HFFc6 (cell line): ENCODE measurements around the gene GAL3ST3. TPM values are rescaled to one million over a fixed set of nuclear protein-coding genes. Genes with fewer than 3 reads are reported as not detected.
A peak's percentile ranks its signal among the peaks of the same experiment; 100 is the strongest.

Source experiments
- DNase-seq: peaks from one replicate; pipeline ENCODE4 v3.0.0-alpha.2; 2018
- H3K27ac Mint-ChIP-seq: 2 replicates; pipeline ENCODE4 v1.8.0; 2020; ENCODE audit warnings: mild to moderate bottlenecking, mixed read lengths
- H3K27me3 Mint-ChIP-seq: 2 replicates; pipeline ENCODE4 v1.8.0; 2021; ENCODE audit warnings: mild to moderate bottlenecking, moderate library complexity, mixed read lengths; ENCODE audit not compliant: insufficient read depth
- H3K36me3 Mint-ChIP-seq: 2 replicates; pipeline ENCODE4 v1.8.0; 2021; ENCODE audit warnings: low read depth, mixed read lengths
- H3K4me1 Mint-ChIP-seq: 2 replicates; pipeline ENCODE4 v1.8.0; 2020; ENCODE audit warnings: low read depth, mixed read lengths
- H3K4me3 Mint-ChIP-seq: 2 replicates; pipeline ENCODE4 v1.8.0; 2020; ENCODE audit warnings: mild to moderate bottlenecking, moderate library complexity, mixed read lengths
- H3K9me3 Mint-ChIP-seq: 2 replicates; pipeline ENCODE4 v1.8.0; 2020; ENCODE audit warnings: mild to moderate bottlenecking, mixed read lengths
- total RNA-seq, 6 experiments: library from RNA; stranded (reverse); fragmentation: NEBNext Ultra II Directional; extraction: Animal tissue kit (Norgen Biotek cat#: 25700); gene quantifications; 2 replicates in 1 of 6; 3 replicates in 5 of 6; pipeline ENCODE4 v1.2.3, GENCODE V29; 2021
- TF ChIP-seq, protein P1 (sequence below): fragments of 200-600 bp; sonication (generic); IDR thresholded peaks from 2 replicates; pipeline ENCODE4 v1.5.0; 2021; ENCODE audit warnings: antibody characterized with exemption, mild to moderate bottlenecking

GAL3ST3 gene
- total RNA-seq, 6 experiments from 2014 or later: 0.14 TPM; not detected in 5

DNA sequence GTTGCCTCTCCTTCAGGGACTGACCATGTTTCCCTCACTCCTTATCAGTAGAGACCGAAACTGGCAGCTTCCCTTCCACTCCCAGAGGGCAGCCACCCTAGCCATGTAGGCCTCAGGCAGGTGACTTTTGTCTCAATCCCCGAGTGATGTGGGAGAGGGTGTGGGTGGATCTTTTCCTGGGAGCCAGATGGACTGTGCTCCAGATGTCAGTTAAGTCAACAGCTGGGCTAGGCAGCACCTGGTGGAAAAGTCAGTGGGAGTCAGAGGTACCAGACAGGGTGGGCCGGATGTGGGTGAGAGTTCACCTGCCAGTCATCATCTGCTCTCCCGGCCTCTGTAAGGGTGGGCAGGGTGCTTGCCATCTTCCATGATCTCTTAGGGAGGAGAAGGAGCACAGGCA lies 44.8 kb downstream of the GAL3ST3 start:
- Mint-ChIP-seq H3K4me1 (peaks cover 24% of the 10 kb centered on the region), H3K4me3 (peak overlapping the region; percentile 28; the same call in 1 of the 2 replicates), H3K36me3 (peaks cover 17% of the 10 kb centered on the region), H3K9me3 (no peaks in the 10 kb centered on the region), H3K27me3 (peaks cover 3% of the 10 kb centered on the region), H3K27ac (no peak overlapping the region)
- DNase-seq: no peak
- TF ChIP-seq, protein P1, sequence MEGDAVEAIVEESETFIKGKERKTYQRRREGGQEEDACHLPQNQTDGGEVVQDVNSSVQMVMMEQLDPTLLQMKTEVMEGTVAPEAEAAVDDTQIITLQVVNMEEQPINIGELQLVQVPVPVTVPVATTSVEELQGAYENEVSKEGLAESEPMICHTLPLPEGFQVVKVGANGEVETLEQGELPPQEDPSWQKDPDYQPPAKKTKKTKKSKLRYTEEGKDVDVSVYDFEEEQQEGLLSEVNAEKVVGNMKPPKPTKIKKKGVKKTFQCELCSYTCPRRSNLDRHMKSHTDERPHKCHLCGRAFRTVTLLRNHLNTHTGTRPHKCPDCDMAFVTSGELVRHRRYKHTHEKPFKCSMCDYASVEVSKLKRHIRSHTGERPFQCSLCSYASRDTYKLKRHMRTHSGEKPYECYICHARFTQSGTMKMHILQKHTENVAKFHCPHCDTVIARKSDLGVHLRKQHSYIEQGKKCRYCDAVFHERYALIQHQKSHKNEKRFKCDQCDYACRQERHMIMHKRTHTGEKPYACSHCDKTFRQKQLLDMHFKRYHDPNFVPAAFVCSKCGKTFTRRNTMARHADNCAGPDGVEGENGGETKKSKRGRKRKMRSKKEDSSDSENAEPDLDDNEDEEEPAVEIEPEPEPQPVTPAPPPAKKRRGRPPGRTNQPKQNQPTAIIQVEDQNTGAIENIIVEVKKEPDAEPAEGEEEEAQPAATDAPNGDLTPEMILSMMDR: no peak

DNA sequence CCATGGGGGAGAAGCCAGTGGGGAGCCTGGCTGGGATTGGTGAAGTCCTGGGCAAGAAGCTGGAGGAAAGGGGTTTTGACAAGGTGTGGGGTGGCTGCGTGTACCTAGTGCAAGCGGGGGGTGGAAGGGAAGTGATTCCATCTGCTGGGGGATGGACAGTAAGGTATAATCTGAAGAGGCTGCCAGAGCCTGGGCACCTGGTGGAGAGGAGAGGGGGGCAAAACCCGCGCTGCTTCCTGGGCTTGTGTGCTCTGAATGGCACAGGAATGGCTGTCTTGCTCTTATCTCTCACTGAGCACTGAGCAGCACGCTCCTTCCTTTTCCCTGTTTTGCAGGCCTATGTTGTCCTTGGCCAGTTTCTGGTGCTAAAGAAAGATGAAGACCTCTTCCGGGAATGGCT lies 45.7 kb downstream of the GAL3ST3 start:
- TF ChIP-seq, protein P1: no peak
- Mint-ChIP-seq H3K36me3 (peaks cover 26% of the 10 kb centered on the region), H3K9me3 (no peaks in the 10 kb centered on the region), H3K4me1 (peaks cover 24% of the 10 kb centered on the region), H3K4me3 (peak overlapping the region; percentile 100), H3K27me3 (peaks cover 3% of the 10 kb centered on the region), H3K27ac (peak overlapping the region; percentile 72)
- no peak for DNase-seq

GRCh38 chr11:66002648-66003225 lies 46.2 kb downstream of the GAL3ST3 start:
- peak; percentile 21 for DNase-seq
- peak overlapping the region; percentile 100 for H3K4me3 Mint-ChIP-seq
- H3K36me3 Mint-ChIP-seq: peaks cover 29% of the 10 kb centered on the region
- TF ChIP-seq, protein P1: peak; percentile 25; the same call in 1 of the 2 replicates
- H3K9me3 Mint-ChIP-seq: no peaks in the 10 kb centered on the region
- H3K27me3 Mint-ChIP-seq: peaks cover 3% of the 10 kb centered on the region
- H3K4me1 Mint-ChIP-seq: peaks cover 24% of the 10 kb centered on the region
- H3K27ac Mint-ChIP-seq: peak overlapping the region; percentile 98

GRCh38 chr11:66001942-66002647 lies 46.9 kb downstream of the GAL3ST3 start, which contains the start of the genes BANF1 and EIF1AD:
TSS of gene BANF1 (plus strand) at chr11:66002503. CDS start at chr11:66003251, 748 bp downstream.
TSS of gene EIF1AD (minus strand) at chr11:66002157. CDS start at chr11:66000389, 1,768 bp downstream.
- peaks cover 3% of the 10 kb centered on the region for H3K27me3 Mint-ChIP-seq
- H3K9me3 Mint-ChIP-seq: no peaks in the 10 kb centered on the region
- H3K4me1 Mint-ChIP-seq: peaks cover 24% of the 10 kb centered on the region
- peak within 1 kb of the TSS; percentile 98 for H3K27ac Mint-ChIP-seq
- TF ChIP-seq, protein P1: no peak
- H3K36me3 Mint-ChIP-seq: peaks cover 35% of the 10 kb centered on the region
- H3K4me3 Mint-ChIP-seq: peak within 1 kb of the TSS; percentile 100
- DNase-seq: peak; percentile 96

GRCh38 chr11:65997286-65997685 lies 51.7 kb downstream of the GAL3ST3 start:
- H3K27ac Mint-ChIP-seq: peak overlapping the region; percentile 6; the same call in 1 of the 2 replicates
- H3K27me3 Mint-ChIP-seq: 0 out of 2 replicates have a peak, but pooled peaks cover 1% of the 10 kb centered on the region
- DNase-seq: no peak
- H3K36me3 Mint-ChIP-seq: peaks cover 29% of the 10 kb centered on the region
- TF ChIP-seq, protein P1: no peak
- no peaks in the 10 kb centered on the region for H3K9me3 Mint-ChIP-seq
- peaks cover 14% of the 10 kb centered on the region for H3K4me1 Mint-ChIP-seq
- H3K4me3 Mint-ChIP-seq: no peak overlapping the region
